GM19452 (cell line): ENCODE measurements around the gene DNAAF5.
"Not testable (repeated sequence)": the region's sequence is repeated elsewhere in the genome, so short reads cannot be mapped to it uniquely, and the experiment has no call there.

Experiments
- ATAC-seq: cut with Tn5 transposase; IDR thresholded peaks from one replicate; pipeline ENCODE4 v1.9.1; 2021; ENCODE audit not compliant: unreplicated experiment

The DNAAF5 gene

DNA sequence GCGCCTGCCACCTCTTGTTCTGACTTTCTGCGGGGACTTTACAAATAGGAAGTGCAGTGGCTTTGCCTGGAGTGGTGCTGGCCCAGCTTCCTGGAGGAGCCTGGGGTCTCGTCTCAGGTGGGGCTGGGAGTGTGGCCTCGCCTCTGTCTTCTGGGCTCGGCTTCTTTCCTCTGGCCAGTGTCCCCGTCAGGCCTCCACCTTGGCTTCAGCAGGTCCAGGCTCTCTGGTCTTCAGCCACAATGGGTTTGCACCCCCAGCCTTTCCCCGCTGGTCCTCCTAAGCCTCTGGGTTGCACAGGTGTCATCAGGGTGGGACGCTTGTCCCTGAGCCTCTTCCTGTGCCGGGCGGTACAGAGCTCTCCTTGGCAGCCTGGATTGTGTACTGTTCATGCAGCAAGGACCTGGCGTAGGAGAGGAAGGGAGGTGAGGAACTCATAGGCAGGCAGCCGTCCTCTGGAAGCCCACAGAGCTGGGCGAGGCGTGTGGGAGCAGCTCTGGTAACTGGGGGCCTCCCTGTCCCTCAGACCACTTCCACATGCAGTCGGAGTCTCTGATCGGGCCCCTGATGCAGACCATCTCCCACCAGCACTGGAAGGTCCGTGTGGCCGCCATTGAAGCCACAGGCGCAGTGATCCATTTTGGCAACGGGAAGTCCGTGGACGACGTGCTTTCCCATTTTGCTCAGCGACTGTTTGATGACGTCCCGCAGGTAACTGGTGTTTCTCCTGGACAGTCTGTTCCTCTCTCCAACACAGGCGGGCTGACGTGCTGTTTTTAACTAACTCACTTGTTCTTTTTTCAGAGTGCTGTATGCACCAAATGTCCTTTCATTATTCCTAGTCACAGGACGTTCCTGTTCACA is 2.9 kb downstream of the DNAAF5 start:
- ATAC-seq, result no peak

DNA sequence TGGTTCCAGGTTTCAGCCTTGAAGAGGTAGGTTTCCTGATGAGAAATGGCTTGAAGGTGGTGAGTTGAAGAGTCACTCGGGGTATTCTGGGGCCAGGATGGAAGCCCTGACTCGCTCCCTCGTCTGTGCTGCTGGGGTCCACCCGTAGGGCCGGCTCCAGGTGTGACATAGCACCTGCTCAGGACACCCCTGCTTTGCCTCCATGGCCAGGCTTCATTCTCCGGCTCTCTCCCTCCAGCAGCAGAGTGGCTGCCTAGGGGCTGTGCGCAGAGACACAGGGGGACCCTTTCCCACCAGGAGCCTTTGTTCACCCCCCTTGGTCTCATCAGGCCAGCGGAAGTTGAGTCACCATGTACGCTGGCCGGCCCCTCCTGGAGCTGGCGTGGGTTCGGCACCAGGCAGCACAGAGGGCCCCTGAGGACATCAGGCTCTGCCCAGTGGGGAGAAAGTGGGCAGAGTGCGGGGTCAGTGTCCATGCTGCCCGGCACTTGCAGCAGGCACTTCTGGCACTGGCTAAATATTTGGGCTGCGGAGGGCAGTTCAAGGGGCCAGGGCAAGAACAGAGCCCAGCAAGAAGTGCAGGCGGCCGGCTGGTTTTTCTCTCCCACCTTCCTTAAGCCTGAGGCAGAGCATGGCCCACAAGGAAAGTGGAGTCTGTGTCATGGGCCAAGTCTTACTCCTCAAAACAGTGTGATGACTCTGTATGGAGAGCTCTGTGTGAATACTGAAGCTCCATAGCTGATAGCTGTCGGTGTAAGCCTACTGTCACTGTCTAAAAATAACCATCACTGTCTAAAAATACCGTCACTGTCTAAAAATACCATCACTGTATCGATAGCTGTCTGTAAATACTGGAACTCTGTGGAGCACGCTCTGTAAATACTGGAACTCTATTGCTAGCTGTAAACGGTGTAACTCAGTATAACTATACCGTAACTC is 4.3 kb downstream of the DNAAF5 start:
- no peak for ATAC-seq

DNA sequence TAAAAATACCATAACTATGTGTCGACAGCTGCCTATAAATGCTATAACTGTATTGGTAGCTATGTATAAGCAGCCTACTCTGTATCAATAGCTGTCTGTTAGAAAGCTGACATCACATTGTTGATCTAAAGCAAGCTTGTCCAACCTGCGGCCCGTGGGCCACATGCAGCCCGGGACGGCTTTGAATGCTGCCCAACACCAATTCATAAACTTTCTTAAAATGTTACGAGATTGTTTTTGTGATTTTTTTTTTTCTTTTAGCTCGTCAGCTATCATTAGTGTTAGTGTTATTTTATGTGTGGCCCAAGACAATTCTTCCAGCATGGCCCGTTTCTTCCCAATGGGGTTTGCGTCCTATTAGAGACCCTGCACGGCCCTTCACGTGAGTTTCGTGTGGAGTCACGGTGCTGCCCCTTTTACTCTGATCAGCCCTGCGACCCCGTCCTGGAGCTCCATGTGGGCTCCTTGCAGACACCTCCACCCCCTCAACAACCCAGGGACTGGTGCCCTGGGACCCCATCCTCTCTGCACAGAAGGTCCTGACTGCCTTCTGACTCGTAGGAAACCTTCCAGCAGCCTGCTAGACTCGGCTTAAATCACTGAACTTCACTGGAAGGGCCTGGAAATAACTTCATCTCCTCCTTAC is 5.1 kb downstream of the DNAAF5 start:
- no peak for ATAC-seq

DNA sequence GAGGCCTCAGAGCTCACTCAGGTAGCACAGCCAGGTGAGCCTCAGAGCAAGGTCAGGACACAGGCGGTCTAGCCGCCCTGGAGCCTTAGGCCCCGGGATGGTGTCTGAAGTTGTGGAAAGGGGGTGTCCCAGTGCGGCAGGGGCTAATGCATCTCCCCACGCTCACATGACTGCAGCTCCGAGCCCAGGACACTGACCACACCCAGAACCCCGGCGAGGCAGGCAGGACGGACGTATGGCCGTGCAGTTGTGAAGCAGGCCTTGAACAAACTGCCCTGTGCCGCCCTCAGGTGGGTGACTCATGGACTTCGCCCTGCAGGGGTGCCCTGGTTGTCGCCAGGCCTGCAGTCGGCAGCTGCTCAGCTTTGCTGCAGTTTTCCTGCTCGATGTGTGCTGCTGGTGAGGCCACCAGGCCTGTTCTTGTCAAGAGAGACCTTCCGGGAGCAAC is 5.6 kb downstream of the DNAAF5 start:
- no peak for ATAC-seq

DNA sequence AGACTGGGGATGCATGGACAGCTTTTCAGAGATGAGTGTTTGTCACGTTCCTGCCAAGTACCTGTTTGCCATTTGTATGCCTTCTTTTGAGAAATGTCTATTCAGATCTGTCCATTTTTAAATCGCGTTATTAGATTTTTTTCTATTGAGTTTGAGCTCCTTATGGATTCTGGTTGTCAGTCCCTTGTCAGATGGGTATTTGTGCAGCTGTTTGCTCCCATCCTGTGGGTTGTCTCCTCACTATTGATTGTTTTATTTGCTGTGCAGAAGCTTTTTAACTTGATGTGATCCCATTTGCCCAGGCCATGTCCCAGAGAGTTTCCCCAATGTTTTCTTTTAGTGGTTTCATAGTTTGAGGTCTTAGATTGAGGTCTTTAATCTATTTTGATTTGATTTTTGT is 6.1 kb downstream of the DNAAF5 start:
- ATAC-seq, result no peak

DNA sequence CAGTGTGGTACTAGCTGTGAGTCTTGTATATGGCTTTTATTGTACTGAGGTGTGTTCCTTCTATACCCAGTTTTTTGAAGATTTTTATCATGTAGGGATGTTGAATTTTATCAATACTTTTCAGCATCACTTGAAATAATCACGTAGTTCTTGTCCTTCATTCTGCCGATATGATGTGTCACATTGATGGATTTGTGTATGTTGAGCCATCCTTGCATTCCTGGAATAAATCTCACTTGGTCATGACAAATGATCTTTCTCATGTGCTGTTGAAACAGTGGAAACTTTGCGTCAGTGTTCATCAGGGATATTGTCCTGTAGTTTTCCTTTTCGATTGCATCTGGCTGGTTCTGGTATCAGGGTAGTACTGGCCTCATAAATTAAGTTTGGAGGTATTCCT is 7.7 kb downstream of the DNAAF5 start:
- no peak for ATAC-seq

DNA sequence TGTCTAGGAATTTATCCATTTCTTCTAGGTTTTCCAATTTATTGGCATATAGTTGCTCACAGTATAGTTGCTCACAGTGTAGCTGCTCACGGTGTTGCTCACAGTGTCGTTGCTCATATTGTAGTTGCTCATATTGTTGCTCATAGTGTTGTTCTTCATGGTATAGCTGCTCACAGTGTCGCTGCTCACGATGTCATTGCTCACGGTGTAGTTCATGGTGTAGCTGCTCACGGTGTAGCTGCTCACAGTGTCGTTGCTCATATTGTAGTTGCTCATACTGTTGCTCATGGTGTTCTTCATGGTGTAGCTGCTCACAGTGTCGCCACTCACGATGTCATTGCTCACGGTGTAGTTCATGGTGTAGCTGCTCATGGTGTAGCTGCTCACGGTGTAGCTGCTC is 8.3 kb downstream of the DNAAF5 start:
- ATAC-seq, result no peak

DNA sequence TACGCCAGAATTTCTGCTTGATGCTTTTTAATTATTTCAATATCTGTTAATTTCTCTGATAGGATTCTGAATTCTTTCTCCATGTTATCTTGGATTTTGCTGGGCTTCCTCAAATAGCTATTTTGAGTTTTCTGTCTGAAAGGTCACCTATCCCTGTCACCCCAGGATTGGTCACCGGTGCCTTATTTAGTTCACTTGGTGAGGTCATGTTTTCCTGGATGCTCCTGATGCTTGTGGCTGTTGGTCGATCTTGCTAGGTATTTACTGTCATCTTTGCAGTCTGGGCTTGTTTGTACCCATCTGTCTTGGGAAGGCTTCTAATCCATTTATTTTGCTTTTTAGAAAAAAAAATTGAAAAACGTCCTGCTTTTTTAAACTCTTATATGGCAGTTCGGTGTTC is 11.7 kb downstream of the DNAAF5 start:
- ATAC-seq, result no peak

DNA sequence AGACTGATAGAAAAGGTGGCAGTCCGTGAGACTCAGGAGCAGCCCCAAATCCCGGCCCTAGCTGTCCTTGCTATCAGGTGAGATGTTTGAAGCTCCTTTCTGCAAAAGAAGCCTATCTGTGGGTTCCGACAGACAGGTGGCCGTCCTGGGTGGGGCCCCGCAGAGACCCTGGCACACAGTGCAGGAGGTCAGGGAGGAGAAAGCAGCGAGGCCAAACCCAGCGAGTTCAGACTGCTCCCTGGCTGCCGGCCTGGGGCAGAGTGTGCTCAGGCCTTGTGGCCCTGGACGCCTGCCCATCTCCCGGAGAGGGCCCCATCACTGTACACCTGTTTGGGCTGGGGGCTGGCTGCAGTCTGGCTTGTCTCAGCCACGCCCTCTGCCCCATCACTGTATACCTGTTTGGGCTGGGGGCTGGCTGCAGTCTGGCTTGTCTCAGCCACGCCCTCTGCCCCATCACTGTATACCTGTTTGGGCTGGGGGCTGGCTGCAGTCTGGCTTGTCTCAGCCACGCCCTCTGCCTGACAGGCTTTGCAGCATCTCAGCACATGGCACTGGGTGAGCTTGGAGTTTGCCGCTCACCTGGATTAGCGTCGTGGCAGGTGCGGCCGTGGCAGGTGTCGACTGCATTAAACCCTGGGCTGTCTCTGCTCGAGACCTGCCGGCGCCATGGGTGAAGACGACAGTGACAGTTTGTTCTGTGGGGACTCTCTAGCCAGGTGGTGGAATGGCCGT is 12.4 kb downstream of the DNAAF5 start:
- ATAC-seq, result no peak

DNA sequence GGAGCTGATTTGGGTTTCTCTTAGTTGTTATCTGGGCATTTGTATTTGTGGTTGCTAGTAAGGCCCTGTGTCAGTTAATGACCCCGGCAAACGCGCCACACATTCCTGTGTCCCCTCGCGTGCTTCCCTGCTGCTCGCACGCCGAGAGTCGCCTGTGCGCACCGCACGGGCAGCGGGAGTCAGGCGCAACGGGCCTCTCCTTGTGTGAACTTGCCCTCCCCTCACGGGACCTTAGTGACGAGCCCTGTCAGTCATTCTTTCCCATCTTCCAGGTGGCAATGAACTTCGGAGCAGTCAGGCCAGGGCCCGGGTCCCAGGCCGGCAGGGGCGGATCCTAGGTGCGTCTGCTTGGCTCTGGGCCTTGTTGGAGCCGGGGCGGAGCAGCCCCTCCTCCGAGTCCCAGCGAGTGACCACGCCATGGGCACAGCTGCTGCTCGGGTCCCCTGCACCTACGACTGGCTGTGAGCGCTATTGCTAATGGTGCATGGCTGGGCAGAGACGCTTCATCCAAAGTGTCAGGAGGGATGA is 13.0 kb downstream of the DNAAF5 start:
- no peak for ATAC-seq

DNA sequence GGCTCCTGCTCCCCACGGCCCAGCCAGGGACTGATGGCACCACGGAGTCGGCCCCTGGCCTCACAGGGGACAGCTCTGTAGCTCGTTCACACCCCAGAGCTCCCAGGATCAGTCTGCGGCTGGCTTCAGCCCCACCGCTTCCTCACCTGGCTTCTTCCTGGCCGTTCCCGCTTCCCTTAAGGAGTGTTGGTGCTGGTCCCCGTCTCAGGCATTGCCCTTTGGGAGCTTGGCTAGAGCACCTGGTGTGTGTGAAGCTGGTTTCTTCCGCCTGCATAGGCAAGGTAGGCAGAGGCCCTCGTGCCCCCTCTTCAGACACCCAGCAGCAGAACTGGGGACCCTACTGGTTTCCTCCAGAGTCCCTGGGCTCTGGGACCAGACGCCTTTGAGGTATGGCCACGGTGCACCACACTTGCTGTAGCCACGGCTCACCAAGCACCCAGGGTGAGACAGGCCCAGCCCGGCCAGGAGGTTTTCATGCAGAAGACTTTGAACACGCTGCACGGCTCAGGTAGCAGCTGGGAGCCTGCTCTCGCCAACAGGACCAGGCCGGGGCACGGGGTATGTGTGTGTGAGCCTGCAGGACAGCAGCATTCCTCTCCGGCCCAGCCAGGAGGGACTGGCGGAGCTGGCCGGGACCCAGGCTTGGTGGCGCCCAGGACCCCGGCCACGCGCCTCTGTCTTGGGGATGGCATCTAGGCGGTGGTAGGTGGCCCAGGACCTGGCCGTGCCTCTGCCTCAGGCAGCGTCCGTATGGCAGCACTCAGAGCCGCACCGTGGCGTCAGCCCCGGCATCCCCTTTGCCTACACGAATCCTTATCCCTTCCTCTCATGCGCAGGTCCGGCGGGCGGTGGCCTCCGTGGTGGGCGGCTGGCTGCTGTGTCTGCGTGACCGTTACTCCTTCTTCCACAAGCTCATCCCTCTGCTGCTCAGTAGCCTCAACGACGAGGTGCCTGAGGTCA is 13.8 kb downstream of the DNAAF5 start:
- no peak for ATAC-seq

DNA sequence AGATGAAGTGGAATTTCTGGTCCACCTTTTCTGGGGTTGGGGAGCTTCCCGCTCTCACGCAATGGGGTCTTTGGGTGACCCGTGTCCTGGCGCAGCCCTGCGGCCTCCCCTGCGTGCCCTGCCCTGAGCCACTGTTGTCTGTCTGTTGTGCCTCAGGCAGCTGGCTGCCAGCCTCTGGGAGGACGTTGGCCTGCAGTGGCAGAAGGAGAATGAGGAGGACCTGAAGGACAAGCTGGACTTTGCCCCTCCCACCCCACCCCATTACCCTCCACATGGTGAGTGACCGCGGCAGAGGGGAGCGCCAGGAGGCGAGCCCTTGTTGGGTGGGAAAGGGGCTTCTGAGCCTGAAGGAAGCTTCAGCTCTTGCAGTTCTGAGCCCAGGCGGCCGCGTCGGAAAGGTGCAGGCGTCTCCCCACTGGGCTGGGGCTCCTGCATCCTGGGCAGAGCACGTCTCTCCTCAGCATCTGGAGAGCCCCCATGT is 14.7 kb downstream of the DNAAF5 start:
- no peak for ATAC-seq

DNA sequence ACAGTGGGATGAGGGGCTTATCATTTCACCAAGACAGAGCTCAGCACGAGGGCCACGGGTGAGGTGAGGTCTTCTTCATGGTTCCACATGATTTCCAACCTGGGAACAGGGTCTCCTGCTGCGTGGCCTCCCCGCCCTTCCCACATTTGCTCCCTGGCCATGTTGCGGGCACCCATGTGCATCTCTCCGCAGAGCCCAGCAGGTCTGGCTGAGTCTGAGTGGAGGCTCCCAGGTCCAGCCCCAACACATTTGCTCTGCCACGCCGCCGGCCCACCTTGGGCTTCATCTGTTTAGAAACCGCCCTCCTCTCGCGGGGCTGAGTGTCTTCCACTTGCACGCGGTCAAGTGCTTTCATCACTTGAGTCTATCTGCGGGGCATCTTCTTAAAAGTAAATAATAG is 15.4 kb downstream of the DNAAF5 start:
- ATAC-seq, result no peak

DNA sequence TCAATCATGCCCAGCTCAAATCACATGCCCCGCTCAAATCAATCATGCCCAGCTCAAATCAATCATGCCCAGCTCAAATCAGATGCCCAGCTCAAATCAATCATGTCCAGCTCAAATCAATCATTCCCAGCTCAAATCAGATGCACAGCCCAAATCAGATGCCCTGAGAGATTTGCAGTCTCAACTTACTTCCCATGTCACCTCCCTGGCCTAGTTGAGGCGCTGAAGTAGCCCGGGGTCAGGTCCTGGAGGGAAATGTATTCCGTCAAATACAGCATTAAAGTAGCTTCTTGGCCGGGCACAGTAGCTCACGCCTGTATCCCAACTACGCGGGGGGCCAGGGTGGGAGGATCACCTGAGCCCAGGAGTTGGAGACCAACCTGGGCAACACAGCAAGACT is 16.3 kb downstream of the DNAAF5 start:
- no peak for ATAC-seq

DNA sequence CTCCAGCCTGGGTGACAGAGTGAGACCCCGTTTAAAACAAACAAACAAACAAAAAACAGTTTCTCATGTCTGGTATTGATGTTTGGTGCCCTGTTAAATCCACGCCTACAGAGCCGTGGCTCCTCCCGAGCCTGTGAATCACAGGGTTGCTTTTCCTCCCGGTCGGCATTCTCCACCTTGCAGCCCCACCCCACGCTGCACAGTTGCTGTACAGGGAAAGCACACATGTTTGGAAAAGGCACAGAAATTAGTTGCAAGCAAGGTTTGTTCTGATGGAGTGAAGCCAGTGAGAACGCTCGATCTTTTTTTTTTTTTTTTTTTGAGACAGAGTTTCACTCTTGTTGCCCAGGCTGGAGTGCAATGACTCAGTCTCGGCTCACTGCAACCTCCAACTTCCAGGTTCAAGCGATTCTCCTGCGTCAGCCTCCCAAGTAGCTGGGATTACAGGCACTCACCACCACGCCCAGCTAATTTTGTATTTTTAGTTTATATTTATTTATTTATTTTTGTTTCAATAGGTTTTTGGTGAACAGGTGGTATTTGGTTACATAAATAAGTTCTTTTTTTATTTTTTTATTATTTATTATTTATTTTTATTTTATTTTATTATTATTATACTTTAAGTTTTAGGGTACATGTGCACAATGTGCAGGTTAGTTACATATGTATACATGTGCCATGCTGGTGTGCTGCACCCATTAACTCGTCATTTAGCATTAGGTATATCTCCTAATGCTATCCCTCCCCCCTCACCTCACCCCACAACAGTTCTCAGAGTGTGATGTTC is 17.0 kb downstream of the DNAAF5 start:
- not testable (repeated sequence) for ATAC-seq

DNA sequence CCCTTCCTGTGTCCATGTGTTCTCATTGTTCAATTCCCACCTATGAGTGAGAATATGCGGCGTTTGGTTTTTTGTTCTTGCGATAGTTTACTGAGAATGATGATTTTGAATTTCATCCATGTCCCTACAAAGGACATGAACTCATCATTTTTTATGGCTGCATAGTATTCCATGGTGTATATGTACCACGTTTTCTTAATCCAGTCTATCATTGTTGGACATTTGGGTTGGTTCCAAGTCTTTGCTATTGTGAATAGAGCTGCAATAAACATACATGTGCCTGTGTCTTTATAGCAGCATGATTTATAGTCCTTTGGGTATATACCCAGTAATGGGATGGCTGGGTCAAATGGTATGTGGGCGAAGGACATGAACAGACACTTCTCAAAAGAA is 17.6 kb downstream of the DNAAF5 start:
- ATAC-seq, result not testable (repeated sequence)

DNA sequence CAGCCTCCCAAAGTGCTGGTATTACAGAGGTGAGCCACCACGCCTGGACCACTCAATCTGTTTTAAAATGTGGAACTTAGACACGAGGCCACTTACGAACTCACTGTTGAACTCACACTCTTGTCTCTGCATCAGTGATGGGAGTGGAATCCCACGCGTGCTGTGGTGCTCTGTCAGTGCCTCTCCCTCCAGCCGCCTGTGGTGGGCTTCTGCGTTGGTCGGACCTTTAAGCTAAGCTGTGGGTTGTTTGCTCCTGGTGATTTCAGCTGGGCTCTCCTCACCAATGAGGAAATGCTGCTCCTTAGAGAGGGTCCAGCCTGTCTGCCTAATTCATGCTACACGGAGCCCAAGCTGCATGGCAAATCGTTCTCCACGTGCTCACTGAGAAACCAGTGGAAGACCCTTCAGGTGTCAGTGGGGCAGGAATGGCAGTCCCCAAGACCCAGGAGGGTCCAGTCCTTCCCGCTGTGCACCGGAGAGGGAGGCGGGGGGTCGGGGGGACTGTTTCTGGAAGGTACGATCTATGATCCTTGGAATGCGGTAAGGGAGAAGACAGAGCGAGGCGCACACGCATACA is 18.4 kb downstream of the DNAAF5 start:
- no peak for ATAC-seq
